WTC11 (cell line): ENCODE data around the gene BRSK1. TPM values are rescaled to one million over a fixed set of nuclear protein-coding genes. Genes with fewer than 3 reads are reported as not detected.
A peak's percentile ranks its signal among the peaks of the same experiment; 100 is the strongest.

ENCODE experiments used
- ATAC-seq: fragments of 200-7000 bp; cut with Tn5 transposase; 2 replicates; pipeline ENCODE4 v1.10.0; 2021; ENCODE audit warnings: mild to moderate bottlenecking, moderate library complexity
- CTCF ChIA-PET: fragments of 300-600 bp; sonication (Branson Sonifier 250); formaldehyde crosslinking; loops from one replicate; lab custom pipeline; 2021; ENCODE audit warnings: antibody characterized with exemption; lab: Charles Lee
- POLR2A ChIA-PET: fragments of 350-600 bp; sonication (Branson Sonifier 250); formaldehyde crosslinking; loops from one replicate; lab custom pipeline; 2021; ENCODE audit warnings: antibody characterized with exemption; lab: Charles Lee
- DNase-seq: peaks from one replicate; pipeline ENCODE4 v3.0.0; 2021; ENCODE audit warnings: low spot score
- H3K27ac Mint-ChIP-seq: 2 replicates; pipeline ENCODE4 v1.8.0; 2021; ENCODE audit warnings: mixed read lengths
- H3K27me3 Mint-ChIP-seq: 2 replicates; pipeline ENCODE4 v1.8.0; 2021; ENCODE audit warnings: low read depth, mild to moderate bottlenecking, moderate library complexity, mixed read lengths
- H3K36me3 Mint-ChIP-seq: 2 replicates; pipeline ENCODE4 v1.8.0; 2021; ENCODE audit warnings: mixed read lengths
- H3K4me1 Mint-ChIP-seq: 2 replicates; pipeline ENCODE4 v1.8.0; 2022; ENCODE audit warnings: mixed read lengths
- H3K4me3 Mint-ChIP-seq: 2 replicates; pipeline ENCODE4 v1.8.0; 2021; ENCODE audit warnings: mild to moderate bottlenecking, moderate library complexity, mixed read lengths
- H3K9me3 Mint-ChIP-seq: 2 replicates; pipeline ENCODE4 v1.8.0; 2021; ENCODE audit warnings: mixed read lengths
- AR ChIP-seq: fragments of 250-450 bp; sonication (Bioruptor Pico); IDR thresholded peaks from 2 replicates; pipeline ENCODE4 v1.9.0; 2021; ENCODE audit warnings: mild to moderate bottlenecking
- ATF2 ChIP-seq: sonication (generic); formaldehyde crosslinking; IDR thresholded peaks from 2 replicates; pipeline ENCODE4 v1.8.1; 2022; ENCODE audit warnings: low read depth, missing genetic modification reagents, borderline replicate concordance
- ATF6 ChIP-seq: sonication (generic); formaldehyde crosslinking; IDR thresholded peaks from 2 replicates; pipeline ENCODE4 v1.8.1; 2023; ENCODE audit warnings: mild to moderate bottlenecking, missing genetic modification reagents
- CBFB ChIP-seq: sonication (generic); formaldehyde crosslinking; IDR thresholded peaks from 2 replicates; pipeline ENCODE4 v1.8.1; 2022; ENCODE audit warnings: mild to moderate bottlenecking, low read depth, missing genetic modification reagents
- CDX4 ChIP-seq: fragments of 250-450 bp; sonication (Bioruptor Pico); IDR thresholded peaks from 2 replicates; pipeline ENCODE4 v1.9.0; 2021; ENCODE audit warnings: moderate library complexity, mild to moderate bottlenecking, inconsistent platforms, borderline replicate concordance
- E2F4 ChIP-seq: sonication (generic); formaldehyde crosslinking; IDR thresholded peaks from 2 replicates; pipeline ENCODE4 v1.8.1; 2022; ENCODE audit warnings: low read depth, mild to moderate bottlenecking, moderate library complexity, missing genetic modification reagents, borderline replicate concordance
- E2F5 ChIP-seq: sonication (generic); formaldehyde crosslinking; IDR thresholded peaks from 2 replicates; pipeline ENCODE4 v1.8.1; 2022; ENCODE audit warnings: mild to moderate bottlenecking, moderate library complexity, missing genetic modification reagents
- EMX1 ChIP-seq: fragments of 250-450 bp; sonication (Bioruptor Pico); IDR thresholded peaks from 2 replicates; pipeline ENCODE4 v1.8.0; 2021; ENCODE audit warnings: mild to moderate bottlenecking
- FOXJ3 ChIP-seq: sonication (generic); formaldehyde crosslinking; IDR thresholded peaks from 2 replicates; pipeline ENCODE4 v1.9.0; 2021; ENCODE audit warnings: missing genetic modification reagents, mild to moderate bottlenecking, borderline replicate concordance
- FOXP1 ChIP-seq: sonication (generic); formaldehyde crosslinking; IDR thresholded peaks from 2 replicates; pipeline ENCODE4 v1.8.0; 2022; ENCODE audit warnings: missing genetic modification reagents, mild to moderate bottlenecking, moderate library complexity, borderline replicate concordance
- GTF2I ChIP-seq: fragments of 250-450 bp; sonication (Bioruptor Pico); conservative IDR thresholded peaks from 2 replicates; pipeline ENCODE4 v1.4.0; 2021; ENCODE audit warnings: mild to moderate bottlenecking
- JAZF1 ChIP-seq: fragments of 250-450 bp; sonication (Bioruptor Pico); IDR thresholded peaks from 2 replicates; pipeline ENCODE4 v1.9.0; 2021; ENCODE audit warnings: moderate library complexity, mild to moderate bottlenecking, inconsistent platforms
- MLX ChIP-seq: sonication (generic); formaldehyde crosslinking; IDR thresholded peaks from 2 replicates; pipeline ENCODE4 v1.8.1; 2023; ENCODE audit warnings: mild to moderate bottlenecking, missing genetic modification reagents, moderate library complexity
- NFATC4 ChIP-seq: fragments of 250-450 bp; sonication (Bioruptor Pico); IDR thresholded peaks from 2 replicates; pipeline ENCODE4 v1.9.0; 2021; ENCODE audit warnings: mild to moderate bottlenecking
- SMAD4 ChIP-seq: sonication (generic); formaldehyde crosslinking; IDR thresholded peaks from 2 replicates; pipeline ENCODE4 v1.8.0; 2022; ENCODE audit warnings: mild to moderate bottlenecking, missing genetic modification reagents
- ZNF396 ChIP-seq: fragments of 250-450 bp; sonication (Bioruptor Pico); IDR thresholded peaks from 2 replicates; pipeline ENCODE4 v1.8.0; 2021; ENCODE audit warnings: mild to moderate bottlenecking, moderate library complexity, borderline replicate concordance
- ZSCAN18 ChIP-seq: fragments of 250-450 bp; sonication (Bioruptor Pico); IDR thresholded peaks from 2 replicates; pipeline ENCODE4 v2.1.2; 2022; ENCODE audit warnings: mild to moderate bottlenecking, moderate library complexity
- total RNA-seq: library from RNA; stranded (reverse); gene quantifications from 3 replicates; pipeline ENCODE4 v1.2.3, GENCODE V29; 2021

The BRSK1 gene
- total RNA-seq, 1 experiment from 2014 or later, result 52.4 TPM

GRCh38 chr19:55253842-55254624 lies 29.8 kb upstream of the BRSK1 start:
- H3K4me3 Mint-ChIP-seq, result peak overlapping the region; percentile 6; the same call in 1 of the 2 replicates
- ChIA-PET POLR2A (interaction anchor here (0.5 kb wide), 2 partner anchors 62 to 345 kb away, joined by 3 to 6 read pairs; no protein-coding TSS in a partner anchor), CTCF (interaction anchor here (1.5 to 2.8 kb wide), 5 partner anchors 38 to 130 kb away, joined by 3 to 10 read pairs (median 7); partner anchors contain the start of gene TMEM238)
- TF ChIP-seq AR (CRISPR knock-in tag) (no peak), EMX1 (CRISPR knock-in tag) (no peak), SMAD4 (CRISPR knock-in tag) (no peak), ZNF396 (no peak), ATF2 (CRISPR knock-in tag) (no peak), CBFB (CRISPR knock-in tag) (no peak), ATF6 (no peak), NFATC4 (no peak), GTF2I (no peak), FOXJ3 (no peak), CDX4 (CRISPR knock-in tag) (no peak), JAZF1 (no peak), FOXP1 (CRISPR knock-in tag) (no peak), E2F4 (CRISPR knock-in tag) (no peak), MLX (no peak), ZSCAN18 (CRISPR knock-in tag) (no peak), E2F5 (CRISPR knock-in tag) (no peak)
- DNase-seq (no peak), ATAC-seq (no peak)
- peaks cover 44% of the 10 kb centered on the region for H3K4me1 Mint-ChIP-seq
- H3K27ac Mint-ChIP-seq, result peak overlapping the region; percentile 88
- no peaks in the 10 kb centered on the region for H3K9me3 Mint-ChIP-seq
- H3K36me3 Mint-ChIP-seq, result no peaks in the 10 kb centered on the region
- no peaks in the 10 kb centered on the region for H3K27me3 Mint-ChIP-seq
